Myometrial cell (primary cell): ENCODE measurements around the gene NUDT1. TPM values are rescaled to one million over a fixed set of nuclear protein-coding genes. Genes with fewer than 3 reads are reported as not detected.

Source experiments
- total RNA-seq: library from RNA; depleted of rRNA; stranded (reverse); fragments of >200 nt; gene quantifications from 2 replicates; pipeline ENCODE4 v1.2.3, GENCODE V29; 2015

Gene NUDT1
- 73.5 and 81.0 TPM in 2 replicates for total RNA-seq

DNA sequence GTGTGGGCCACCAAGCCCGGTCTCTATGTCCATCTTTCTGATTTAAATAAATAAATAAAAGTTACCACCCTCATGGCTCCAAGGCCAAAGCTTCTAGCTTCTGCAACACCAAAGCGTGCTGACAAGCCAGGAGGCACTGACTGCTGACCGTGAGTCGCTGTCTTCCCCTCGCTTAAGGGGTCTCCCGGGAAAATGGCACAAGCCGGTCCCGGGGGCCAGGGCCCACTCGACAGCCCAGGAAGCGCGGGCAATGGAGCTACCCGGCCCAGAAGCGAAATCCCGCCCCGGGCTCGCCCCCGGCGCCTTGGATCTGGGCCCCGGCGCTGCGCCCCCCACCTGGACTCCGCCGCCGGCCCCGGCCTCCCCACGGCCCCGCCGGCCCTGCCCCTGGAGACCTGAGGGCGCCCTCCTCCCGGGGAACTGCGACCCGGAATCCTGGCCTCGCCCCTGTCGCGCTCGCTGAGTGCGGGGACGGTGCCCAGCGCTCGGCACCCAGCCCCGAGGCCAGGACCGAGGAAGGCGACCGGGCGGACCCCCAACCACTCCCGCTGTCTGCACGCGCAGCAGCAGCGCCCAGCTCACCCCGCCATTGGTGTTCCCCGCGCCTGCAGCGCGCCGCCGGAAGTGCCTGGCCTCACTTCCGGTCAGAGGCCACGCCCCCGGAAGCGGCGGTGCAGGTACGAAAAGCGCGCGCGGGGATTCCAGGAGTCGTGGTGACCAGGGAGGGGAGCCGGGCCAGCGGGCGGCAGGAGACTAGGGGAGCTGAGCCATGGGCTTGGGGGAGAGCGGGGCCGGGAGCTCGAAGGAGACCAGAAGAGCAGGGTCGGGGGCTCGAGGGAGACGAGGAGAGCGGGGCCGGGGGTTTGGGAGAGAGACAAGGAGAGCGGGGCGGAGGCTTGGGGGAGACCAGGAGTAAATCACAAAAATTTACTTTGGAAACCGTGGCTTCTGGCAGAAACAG, at the start of gene NUDT1, which contains the start of gene MRM2:
Gene NUDT1 (plus strand): TSS at position 647 of the 961 bp plus-strand sequence. CDS start 2,349 bp downstream, outside the sequence.
Gene MRM2 (minus strand): TSS at position 626 of the 961 bp plus-strand sequence. CDS start 36 bp downstream, at position 590.

DNA sequence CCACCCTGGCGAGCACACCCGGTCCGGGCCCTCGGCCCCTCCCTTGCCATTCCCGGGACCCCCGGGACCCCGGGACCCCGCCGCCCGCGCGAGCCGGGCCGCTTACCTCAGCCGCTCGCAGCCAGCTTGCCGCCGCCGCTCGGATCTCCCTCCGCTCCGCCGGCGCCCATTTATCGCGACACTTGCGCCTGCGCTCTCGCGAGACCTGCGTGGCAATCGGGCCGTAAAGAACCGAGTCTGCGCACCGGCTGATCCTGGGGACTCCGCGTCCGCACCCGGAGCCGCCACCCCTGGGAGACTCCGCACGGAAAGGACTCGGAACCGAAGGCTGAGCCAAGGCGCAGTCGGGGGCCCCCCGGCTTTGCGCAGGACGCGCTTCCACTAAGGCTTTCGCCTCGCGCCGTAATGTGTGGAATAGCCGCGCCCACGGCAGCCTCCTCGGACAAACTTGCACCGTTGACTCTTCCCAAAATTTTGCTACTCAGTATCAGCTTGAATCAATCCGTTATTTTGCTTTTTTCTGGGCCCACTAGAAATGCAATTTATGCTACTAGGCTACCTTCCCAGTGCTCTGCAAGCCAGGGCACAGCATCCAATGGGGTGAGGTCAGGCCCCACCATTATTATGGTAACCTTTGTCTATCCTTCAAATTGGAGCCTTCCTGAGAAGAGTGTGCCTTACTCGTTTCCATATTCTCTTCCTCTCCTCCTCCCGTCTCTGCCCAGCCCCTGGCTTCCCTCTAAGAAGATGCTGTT, 9.1 kb upstream of the NUDT1 start, which contains the start of gene MAD1L1:
Gene MAD1L1 (minus strand): TSS at position 180 of the 755 bp plus-strand sequence. CDS start 2,812 bp downstream, outside the sequence.

Other genes starting within 250 kb of the NUDT1 start
- 53.3 and 55.3 TPM in 2 replicates for gene MAD1L1, start 9.3 kb upstream of the NUDT1 start, total RNA-seq
- gene MRM2, start within 50 bp of the NUDT1 start, total RNA-seq, result 18.2 and 20.4 TPM in 2 replicates
- 34.2 and 58.2 TPM in 2 replicates for gene SNX8, start 72.2 kb downstream of the NUDT1 start, total RNA-seq
- gene EIF3B, start 112.6 kb downstream of the NUDT1 start, total RNA-seq, result 157 TPM in 2 replicates
- 10.5 and 15.9 TPM in 2 replicates for gene CHST12, start 161.4 kb downstream of the NUDT1 start, total RNA-seq
- not detected in 2 replicates for gene GRIFIN, start 234.2 kb downstream of the NUDT1 start, total RNA-seq